ENCODE measurements around the gene C1RL. TPM values are rescaled to one million over a fixed set of nuclear protein-coding genes. Genes with fewer than 3 reads are reported as not detected.
A peak's percentile ranks its signal among the peaks of the same experiment; 100 is the strongest.

The C1RL gene
- total and polyA plus RNA-seq, 8 donors: 18.6 to 121 (median 42.8) TPM

- no peak for TF ChIP-seq POLR2AphosphoS5 (IDR thresholded peaks at IDR 0.05)
- TF ChIP-seq CTCF (IDR thresholded peaks at IDR 0.05): no peak
- TF ChIP-seq EP300 (IDR thresholded peaks at IDR 0.05): no peak
- TF ChIP-seq POLR2A (IDR thresholded peaks at IDR 0.05): no peak
- Histone ChIP-seq H3K27ac (no peak overlapping the region), H3K27me3 (no peaks in the 10 kb centered on the region), H3K4me1 (peaks cover 8 to 22% (median 15%) of the 10 kb centered on the region in 4 donors), H3K36me3 (peaks cover 15 to 68% (median 67%) of the 10 kb centered on the region in 4 donors), H3K9me3 (no peaks in the 10 kb centered on the region), H3K4me3 (no peak overlapping the region)
- intact Hi-C loops (cut with DNase I; ENCODE audit: low total_unique reads): no loop called here
- DNase-seq: no peak
These were observed 25.9 kb downstream of the C1RL start for GRCh38 chr12:7083125-7083524.

- 79 to 88% (median 84%) methylated on average over 14 of the region's 14 CpGs for WGBS, 5 donors
- intact Hi-C loops (cut with DNase I; ENCODE audit: low total_unique reads): no loop called here
- no peak for DNase-seq
- peaks cover 15 to 48% (median 46%) of the 10 kb centered on the region in 4 donors for H3K36me3 ChIP-seq
- no peaks in the 10 kb centered on the region for H3K9me3 ChIP-seq
- peaks cover 8 to 22% (median 15%) of the 10 kb centered on the region in 4 donors for H3K4me1 ChIP-seq
- no peak overlapping the region for H3K4me3 ChIP-seq
- peak overlapping the region in 3 of 5 donors; percentile 47 to 82 (median 79) for H3K27ac ChIP-seq
- H3K27me3 ChIP-seq: no peaks in the 10 kb centered on the region
- TF ChIP-seq POLR2A (IDR thresholded peaks at IDR 0.05): no peak
- TF ChIP-seq POLR2AphosphoS5 (IDR thresholded peaks at IDR 0.05): no peak
These were observed 28.0 kb downstream of the C1RL start for GRCh38 chr12:7081037-7081436.

DNA sequence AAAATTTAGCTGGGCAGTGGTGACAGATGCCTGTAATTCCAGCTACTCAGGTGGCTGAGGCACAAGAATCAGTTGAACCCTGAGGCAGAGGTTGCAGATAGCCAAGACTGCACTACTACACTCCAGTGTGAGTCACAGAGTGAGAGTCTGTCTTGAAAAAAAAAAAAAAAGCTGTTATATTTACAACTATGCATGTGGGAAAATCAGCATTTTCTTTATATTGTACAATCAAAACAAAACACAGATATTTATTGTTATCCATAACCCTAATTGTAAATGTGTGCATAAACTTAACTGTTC is 29.2 kb downstream of the C1RL start:
- Histone ChIP-seq H3K27me3 (no peaks in the 10 kb centered on the region), H3K9me3 (no peaks in the 10 kb centered on the region), H3K4me1 (peaks cover 8 to 22% (median 15%) of the 10 kb centered on the region in 4 donors), H3K27ac (peak overlapping the region; percentile 33 to 82 (median 75)), H3K4me3 (no peak overlapping the region), H3K36me3 (peaks cover 7 to 36% (median 35%) of the 10 kb centered on the region in 4 donors)
- no peak for DNase-seq
- intact Hi-C loops (cut with DNase I; ENCODE audit: low total_unique reads): no loop called here
- TF ChIP-seq EP300 (IDR thresholded peaks at IDR 0.05) (no peak), CTCF (IDR thresholded peaks at IDR 0.05) (no peak), POLR2AphosphoS5 (IDR thresholded peaks at IDR 0.05) (no peak), POLR2A (IDR thresholded peaks at IDR 0.05) (no peak)

DNA sequence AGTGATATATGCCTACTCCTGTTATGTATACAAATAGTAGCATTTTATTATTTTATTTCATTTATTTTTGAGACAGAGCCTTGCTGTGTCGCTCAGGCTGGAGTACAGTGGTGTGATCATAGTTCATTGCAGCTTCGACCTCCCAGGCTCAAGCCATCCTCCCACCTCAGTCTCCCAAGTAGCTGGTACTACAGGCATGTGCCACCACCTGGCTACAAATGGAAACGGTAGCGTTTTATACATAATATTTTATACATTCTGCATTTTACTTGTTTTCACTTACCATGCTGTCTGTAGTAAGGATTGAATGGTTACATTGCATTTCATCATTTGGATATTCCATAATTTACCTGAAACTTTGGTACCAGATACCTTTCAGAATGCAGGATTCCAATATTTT is 30.9 kb downstream of the C1RL start:
- Histone ChIP-seq H3K27ac (no peak overlapping the region), H3K4me1 (peaks cover 8 to 22% (median 15%) of the 10 kb centered on the region in 4 donors), H3K36me3 (peaks cover 7 to 29% (median 29%) of the 10 kb centered on the region in 4 donors), H3K9me3 (no peaks in the 10 kb centered on the region), H3K4me3 (no peak overlapping the region), H3K27me3 (no peaks in the 10 kb centered on the region)
- TF ChIP-seq CTCF (IDR thresholded peaks at IDR 0.05) (no peak), POLR2A (IDR thresholded peaks at IDR 0.05) (no peak), POLR2AphosphoS5 (IDR thresholded peaks at IDR 0.05) (no peak), EP300 (IDR thresholded peaks at IDR 0.05) (no peak)
- WGBS, 5 donors: 53 to 69% (median 56%) methylated on average over 4 of the region's 4 CpGs
- intact Hi-C loops (cut with DNase I; ENCODE audit: low total_unique reads): no loop called here
- DNase-seq: no peak

GRCh38 chr12:7076493-7076892 is 32.5 kb downstream of the C1RL start:
- TF ChIP-seq POLR2AphosphoS5 (IDR thresholded peaks at IDR 0.05): no peak
- no peak for TF ChIP-seq POLR2A (IDR thresholded peaks at IDR 0.05)
- TF ChIP-seq EP300 (IDR thresholded peaks at IDR 0.05): no peak
- no peak for TF ChIP-seq CTCF (IDR thresholded peaks at IDR 0.05)
- no peak overlapping the region for H3K4me3 ChIP-seq
- H3K9me3 ChIP-seq: no peaks in the 10 kb centered on the region
- 90 to 100% (median 94%) methylated on average over 4 of the region's 4 CpGs for WGBS, 5 donors
- peaks cover 8 to 22% (median 15%) of the 10 kb centered on the region in 4 donors for H3K4me1 ChIP-seq
- peaks cover 7 to 14% (median 12%) of the 10 kb centered on the region in 4 donors for H3K36me3 ChIP-seq
- intact Hi-C loops (cut with DNase I; ENCODE audit: low total_unique reads): no loop called here
- DNase-seq: no peak
- no peaks in the 10 kb centered on the region for H3K27me3 ChIP-seq
- H3K27ac ChIP-seq: peak overlapping the region in 2 of 5 donors; percentile 7 to 18

All from stomach (tissue), 9 donors.